ENCODE results near the gene SLC2A11. TPM values are rescaled to one million over a fixed set of nuclear protein-coding genes. Genes with fewer than 3 reads are reported as not detected.

Gene SLC2A11
- total RNA-seq, 6 experiments from 2014 or later = 8.9 to 13.2 (median 10.5) TPM

DNA sequence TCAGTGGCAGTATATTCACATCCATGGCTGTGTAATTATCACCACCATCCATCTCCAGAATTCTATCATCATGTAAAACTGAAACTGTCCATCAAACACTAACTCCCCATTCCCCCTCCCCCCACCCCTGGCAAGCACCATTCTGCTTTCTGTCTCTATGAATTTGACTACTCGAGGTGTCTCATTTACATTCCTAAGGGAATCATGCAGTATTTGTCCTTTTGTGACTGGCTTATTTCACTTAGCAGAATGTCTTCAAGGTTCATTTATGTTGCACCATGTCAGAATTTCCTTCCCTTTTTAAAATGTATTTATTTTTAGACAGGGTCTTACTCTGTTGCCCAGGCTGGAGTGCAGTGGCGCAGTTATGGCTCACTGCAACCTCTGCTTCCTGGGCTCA, 39.1 kb upstream of the SLC2A11 start:
- Mint-ChIP-seq H3K36me3 (ENCODE audit: low read depth) (peaks cover 27% of the 10 kb centered on the region), H3K9me3 (no peaks in the 10 kb centered on the region), H3K27ac (no peak overlapping the region), H3K27me3 (ENCODE audit: insufficient read depth) (peaks cover 3% of the 10 kb centered on the region), H3K4me1 (ENCODE audit: low read depth) (peaks cover 27% of the 10 kb centered on the region), H3K4me3 (no peak overlapping the region)
- DNase-seq = no peak
- TF ChIP-seq, protein P1, sequence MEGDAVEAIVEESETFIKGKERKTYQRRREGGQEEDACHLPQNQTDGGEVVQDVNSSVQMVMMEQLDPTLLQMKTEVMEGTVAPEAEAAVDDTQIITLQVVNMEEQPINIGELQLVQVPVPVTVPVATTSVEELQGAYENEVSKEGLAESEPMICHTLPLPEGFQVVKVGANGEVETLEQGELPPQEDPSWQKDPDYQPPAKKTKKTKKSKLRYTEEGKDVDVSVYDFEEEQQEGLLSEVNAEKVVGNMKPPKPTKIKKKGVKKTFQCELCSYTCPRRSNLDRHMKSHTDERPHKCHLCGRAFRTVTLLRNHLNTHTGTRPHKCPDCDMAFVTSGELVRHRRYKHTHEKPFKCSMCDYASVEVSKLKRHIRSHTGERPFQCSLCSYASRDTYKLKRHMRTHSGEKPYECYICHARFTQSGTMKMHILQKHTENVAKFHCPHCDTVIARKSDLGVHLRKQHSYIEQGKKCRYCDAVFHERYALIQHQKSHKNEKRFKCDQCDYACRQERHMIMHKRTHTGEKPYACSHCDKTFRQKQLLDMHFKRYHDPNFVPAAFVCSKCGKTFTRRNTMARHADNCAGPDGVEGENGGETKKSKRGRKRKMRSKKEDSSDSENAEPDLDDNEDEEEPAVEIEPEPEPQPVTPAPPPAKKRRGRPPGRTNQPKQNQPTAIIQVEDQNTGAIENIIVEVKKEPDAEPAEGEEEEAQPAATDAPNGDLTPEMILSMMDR (IDR thresholded peaks at IDR 0.05) = no peak

DNA sequence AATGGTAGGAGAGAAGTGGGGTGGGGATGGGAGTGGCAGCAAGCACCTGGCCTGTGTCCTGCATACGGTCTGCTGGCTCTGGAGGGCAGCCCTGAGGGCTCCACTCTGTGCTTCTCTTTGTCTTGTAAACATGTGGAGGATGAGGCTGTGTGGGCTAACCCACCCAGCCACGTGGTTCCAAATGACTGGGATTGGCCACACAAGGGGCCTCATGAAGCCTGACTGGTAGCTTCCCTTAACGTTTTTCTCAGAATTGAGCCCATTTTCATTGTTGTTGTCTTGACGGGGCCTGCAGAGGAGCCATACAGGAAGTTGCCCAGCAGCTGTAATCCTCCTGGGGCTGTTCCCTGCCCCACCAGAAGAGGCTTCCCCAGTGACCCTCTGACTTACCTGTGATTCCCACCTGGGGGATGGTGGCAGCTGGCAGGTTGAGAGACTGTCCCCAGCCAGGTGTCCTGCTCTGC, 36.9 kb upstream of the SLC2A11 start:
- Mint-ChIP-seq H3K9me3 (no peaks in the 10 kb centered on the region), H3K4me1 (ENCODE audit: low read depth) (peaks cover 34% of the 10 kb centered on the region), H3K27ac (no peak overlapping the region), H3K36me3 (ENCODE audit: low read depth) (peaks cover 35% of the 10 kb centered on the region), H3K27me3 (ENCODE audit: insufficient read depth) (no peaks in the 10 kb centered on the region; the same call in 1 of the 2 replicates), H3K4me3 (no peak overlapping the region)
- TF ChIP-seq, protein P1 (IDR thresholded peaks at IDR 0.05) = no peak
- no peak for DNase-seq

DNA sequence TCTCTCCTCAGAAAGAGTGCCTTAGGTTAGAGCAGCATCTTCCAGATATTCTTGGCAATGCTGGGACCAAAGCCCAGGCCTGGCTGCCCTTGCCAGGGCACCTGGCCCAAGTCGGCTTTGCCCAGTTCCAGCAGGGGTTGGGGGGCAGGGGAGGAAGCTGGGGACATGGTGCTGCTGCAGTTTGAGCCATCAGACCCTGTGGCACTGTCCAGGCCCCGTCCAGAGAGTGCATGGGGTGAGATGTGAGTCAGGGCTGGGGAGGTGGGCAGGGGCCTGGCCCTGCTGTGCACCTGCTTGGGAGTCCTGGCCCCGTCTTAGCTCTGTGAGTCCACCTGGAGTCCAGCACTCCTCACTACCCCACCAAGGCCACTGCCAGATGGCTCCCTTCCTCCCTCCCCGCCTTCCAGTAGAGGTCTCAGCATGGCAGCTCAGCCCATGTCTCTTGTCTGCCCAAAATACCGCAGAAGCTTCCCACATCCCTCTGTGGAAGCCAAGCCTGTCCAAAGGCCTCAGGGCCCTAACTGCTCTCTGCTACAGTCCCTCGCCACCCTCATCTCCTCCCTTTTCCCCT, 35.5 kb upstream of the SLC2A11 start:
- Mint-ChIP-seq H3K27me3 (ENCODE audit: insufficient read depth) (no peaks in the 10 kb centered on the region; the same call in 1 of the 2 replicates), H3K4me3 (no peak overlapping the region), H3K36me3 (ENCODE audit: low read depth) (peaks cover 37% of the 10 kb centered on the region), H3K9me3 (no peaks in the 10 kb centered on the region), H3K27ac (peak overlapping the region; percentile 78), H3K4me1 (ENCODE audit: low read depth) (peaks cover 38% of the 10 kb centered on the region)
- no peak for DNase-seq
- TF ChIP-seq, protein P1 (IDR thresholded peaks at IDR 0.05) = no peak

DNA sequence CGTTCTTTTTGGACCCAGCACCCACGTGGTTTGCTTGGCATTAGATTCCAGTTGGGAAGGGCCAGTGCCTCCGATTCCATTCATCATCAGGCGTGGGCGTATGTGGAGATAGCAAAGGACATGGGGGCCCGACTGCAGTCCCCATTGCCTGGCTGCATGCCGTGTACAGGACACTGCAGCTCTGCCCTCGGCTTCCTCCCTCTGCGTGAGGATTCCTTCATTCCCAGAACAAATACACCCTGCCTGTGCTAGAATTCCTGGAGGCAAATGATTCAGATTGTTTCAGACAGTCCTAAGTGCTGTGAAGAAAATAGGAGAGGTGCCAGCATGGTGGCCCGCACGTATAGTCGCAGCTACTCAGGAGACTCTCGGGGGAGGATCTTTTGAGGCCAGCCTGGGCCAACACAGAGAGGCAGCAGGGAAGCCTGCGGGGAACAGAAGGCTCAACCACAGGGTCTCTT, 34.3 kb upstream of the SLC2A11 start:
- Mint-ChIP-seq H3K36me3 (ENCODE audit: low read depth) (peaks cover 32% of the 10 kb centered on the region), H3K27me3 (ENCODE audit: insufficient read depth) (no peaks in the 10 kb centered on the region; the same call in 1 of the 2 replicates), H3K27ac (peak overlapping the region; percentile 78), H3K9me3 (no peaks in the 10 kb centered on the region), H3K4me1 (ENCODE audit: low read depth) (peaks cover 38% of the 10 kb centered on the region), H3K4me3 (peak overlapping the region; percentile 6)
- TF ChIP-seq, protein P1 (IDR thresholded peaks at IDR 0.05) = no peak
- peak; percentile 59 for DNase-seq

DNA sequence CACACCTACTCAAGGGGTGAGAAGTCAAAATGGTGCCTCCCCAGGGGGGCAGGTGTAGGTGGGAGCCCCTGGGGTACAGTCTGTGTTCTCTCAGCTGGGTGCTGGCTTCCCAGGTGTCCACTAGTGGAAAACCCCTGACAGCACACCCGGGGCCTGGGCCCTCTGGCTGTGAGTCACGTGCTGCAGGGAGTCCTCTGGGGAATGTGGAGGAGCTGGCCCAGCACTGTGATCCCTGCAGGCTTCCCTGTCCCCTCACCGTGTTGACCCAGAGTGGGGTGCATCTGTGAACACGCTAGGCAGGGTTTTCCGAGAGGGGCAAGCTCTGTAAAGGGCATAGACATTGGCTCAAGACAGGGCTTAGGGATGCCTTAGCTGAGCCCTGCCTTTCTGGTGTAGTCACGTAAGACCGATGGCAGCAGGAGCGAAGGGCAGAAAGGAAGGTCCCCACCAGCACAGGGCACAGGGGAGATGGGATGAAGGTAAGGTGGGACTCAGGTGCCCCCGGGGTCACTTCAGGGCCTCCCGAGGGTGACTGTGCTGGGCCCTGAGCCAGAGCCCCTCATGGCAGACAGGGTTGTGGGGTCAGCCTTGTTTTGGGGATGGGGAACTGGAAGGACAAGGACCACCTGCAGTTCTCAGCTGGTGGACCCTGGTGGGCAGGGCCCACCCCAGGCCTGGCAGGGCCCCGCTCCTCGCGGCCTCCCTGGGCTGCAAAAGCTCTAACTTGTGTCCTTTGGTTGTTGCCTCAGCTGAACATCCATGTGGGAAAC, 33.0 kb upstream of the SLC2A11 start:
- peak overlapping the region; percentile 86; the same call in 1 of the 2 replicates for H3K27ac Mint-ChIP-seq
- H3K4me1 Mint-ChIP-seq (ENCODE audit: low read depth) = peaks cover 51% of the 10 kb centered on the region
- peaks cover 39% of the 10 kb centered on the region for H3K36me3 Mint-ChIP-seq (ENCODE audit: low read depth)
- no peak for DNase-seq
- no peaks in the 10 kb centered on the region for H3K9me3 Mint-ChIP-seq
- no peaks in the 10 kb centered on the region; the same call in 1 of the 2 replicates for H3K27me3 Mint-ChIP-seq (ENCODE audit: insufficient read depth)
- H3K4me3 Mint-ChIP-seq = no peak overlapping the region
- TF ChIP-seq, protein P1 (IDR thresholded peaks at IDR 0.05) = no peak
